H9 (cell line): Measurements from ENCODE around the gene PHKG2. TPM values are rescaled to one million over a fixed set of nuclear protein-coding genes. Genes with fewer than 3 reads are reported as not detected.

Source experiments
- DNase-seq: peaks from one replicate; pipeline ENCODE4 v3.0.0-alpha.2; 2017
- H2AFZ ChIP-seq: one replicate; pipeline ENCODE4 v1.6.1; 2013; ENCODE audit warnings: mild to moderate bottlenecking, low read length, control low read depth, moderate library complexity
- H2AK5ac ChIP-seq: 2 replicates; pipeline ENCODE4 v1.6.1; 2013; ENCODE audit warnings: low read length, control low read depth, mixed read lengths; ENCODE audit not compliant: insufficient read length
- H2BK120ac ChIP-seq: one replicate; pipeline ENCODE4 v1.6.1; 2013; ENCODE audit warnings: low read depth, mild to moderate bottlenecking, low read length, control low read depth, inconsistent platforms; ENCODE audit not compliant: poor library complexity, severe bottlenecking
- H2BK12ac ChIP-seq: 2 replicates; pipeline ENCODE4 v1.6.1; 2013; ENCODE audit warnings: low read length, control low read depth, mixed read lengths, low read depth; ENCODE audit not compliant: insufficient read length
- H2BK15ac ChIP-seq: 2 replicates; pipeline ENCODE4 v1.6.1; 2013; ENCODE audit warnings: low read depth, low read length, control low read depth
- H2BK20ac ChIP-seq: one replicate; pipeline ENCODE4 v1.6.1; 2013; ENCODE audit warnings: low read depth, mild to moderate bottlenecking, low read length, control low read depth, inconsistent platforms; ENCODE audit not compliant: poor library complexity, severe bottlenecking
- H2BK5ac ChIP-seq: 2 replicates; pipeline ENCODE4 v1.6.1; 2013; ENCODE audit warnings: low read length, control low read depth, mixed read lengths; ENCODE audit not compliant: insufficient read length
- H3K14ac ChIP-seq: 2 replicates; pipeline ENCODE4 v1.6.1; 2013; ENCODE audit warnings: low read length, control low read depth; ENCODE audit not compliant: insufficient read depth
- H3K18ac ChIP-seq: 2 replicates; pipeline ENCODE4 v1.6.1; 2013; ENCODE audit warnings: low read depth, mild to moderate bottlenecking, mixed read lengths, low read length, control low read depth; ENCODE audit not compliant: insufficient read length
- H3K23ac ChIP-seq: 2 replicates; pipeline ENCODE4 v1.6.1; 2013; ENCODE audit warnings: low read length, control low read depth, mixed read lengths, low read depth; ENCODE audit not compliant: insufficient read length
- H3K23me2 ChIP-seq: 2 replicates; pipeline ENCODE4 v1.6.1; 2013; ENCODE audit warnings: low read depth, mild to moderate bottlenecking, mixed read lengths, low read length, control low read depth; ENCODE audit not compliant: insufficient read length, poor library complexity, severe bottlenecking
- H3K27ac ChIP-seq: 2 replicates; pipeline ENCODE4 v1.5.1; 2013; ENCODE audit warnings: low read length, control low read depth, mixed read lengths, low read depth; ENCODE audit not compliant: insufficient read length
- H3K27me3 ChIP-seq: 2 replicates; pipeline ENCODE4 v1.6.1; 2013; ENCODE audit warnings: low read length, control low read depth, inconsistent platforms; ENCODE audit not compliant: insufficient read depth
- H3K4ac ChIP-seq: 2 replicates; pipeline ENCODE4 v1.6.1; 2013; ENCODE audit warnings: low read depth, mild to moderate bottlenecking, control low read depth, inconsistent platforms, low read length, moderate library complexity
- H3K4me1 ChIP-seq: 2 replicates; pipeline ENCODE4 v1.6.1; 2013; ENCODE audit warnings: low read length, control low read depth, inconsistent platforms; ENCODE audit not compliant: insufficient read depth
- H3K4me2 ChIP-seq: 2 replicates; pipeline ENCODE4 v1.6.1; 2013; ENCODE audit warnings: low read length, control low read depth, mixed read lengths; ENCODE audit not compliant: insufficient read length, insufficient read depth
- H3K56ac ChIP-seq: 2 replicates; pipeline ENCODE4 v1.6.1; 2013; ENCODE audit warnings: low read depth, mild to moderate bottlenecking, mixed read lengths, low read length, control low read depth; ENCODE audit not compliant: insufficient read length
- H3K79me1 ChIP-seq: 2 replicates; pipeline ENCODE4 v1.6.1; 2013; ENCODE audit warnings: low read depth, mild to moderate bottlenecking, moderate library complexity, low read length, control low read depth, inconsistent platforms; ENCODE audit not compliant: insufficient read depth, poor library complexity, severe bottlenecking
- H3K79me2 ChIP-seq: 2 replicates; pipeline ENCODE4 v1.6.1; 2013; ENCODE audit warnings: low read length, control low read depth, inconsistent platforms; ENCODE audit not compliant: insufficient read depth
- H3K9ac ChIP-seq: 2 replicates; pipeline ENCODE4 v1.6.1; 2013; ENCODE audit warnings: low read length, control low read depth, mixed read lengths; ENCODE audit not compliant: insufficient read length; ENCODE audit errors: extremely low read depth
- H3K9me3 ChIP-seq: one replicate; pipeline ENCODE4 v1.6.1; 2013; ENCODE audit warnings: low read depth, low read length, inconsistent platforms; ENCODE audit not compliant: control insufficient read depth
- H3T11ph ChIP-seq: one replicate; pipeline ENCODE4 v1.6.1; 2013; ENCODE audit warnings: mild to moderate bottlenecking, low read length, control low read depth, inconsistent platforms
- H4K20me1 ChIP-seq: one replicate; pipeline ENCODE4 v1.6.1; 2013; ENCODE audit not compliant: control insufficient read depth, insufficient read length, insufficient read depth
- H4K5ac ChIP-seq: 2 replicates; pipeline ENCODE4 v1.6.1; 2013; ENCODE audit warnings: low read depth, mild to moderate bottlenecking, mixed read lengths, low read length, control low read depth; ENCODE audit not compliant: insufficient read length
- H4K8ac ChIP-seq: replicated peaks from 2 replicates; pipeline ENCODE4 v1.6.1; 2013; ENCODE audit warnings: low read length, control low read depth, mixed read lengths, low read depth; ENCODE audit not compliant: insufficient read length
- H4K91ac ChIP-seq: 2 replicates; pipeline ENCODE4 v1.6.1; 2013; ENCODE audit warnings: low read depth, mild to moderate bottlenecking, moderate library complexity, mixed read lengths, low read length, control low read depth; ENCODE audit not compliant: insufficient read length
- H3K27ac Mint-ChIP-seq, 3 experiments: 2 replicates in 2 of 3; 3 replicates in 1 of 3; pipeline ENCODE4 v1.8.0; 2020 to 2021; ENCODE audit warnings: mixed read lengths in 3 of 3, mild to moderate bottlenecking in 1 of 3, moderate library complexity in 1 of 3
- H3K27me3 Mint-ChIP-seq: 2 replicates; pipeline ENCODE4 v1.8.0; 2021; ENCODE audit warnings: low read depth, mild to moderate bottlenecking, moderate library complexity, mixed read lengths
- H3K36me3 Mint-ChIP-seq, 3 experiments: 2 replicates in 2 of 3; 3 replicates in 1 of 3; pipeline ENCODE4 v1.8.0; 2020 to 2021; ENCODE audit warnings: low read depth in 3 of 3, mixed read lengths in 3 of 3; ENCODE audit not compliant: insufficient read depth in 1 of 3
- H3K4me1 Mint-ChIP-seq, 2 experiments: 2 replicates each; pipeline ENCODE4 v1.8.0; 2020; ENCODE audit warnings: mixed read lengths in 2 of 2
- H3K4me3 Mint-ChIP-seq, 2 experiments: 2 replicates in 1 of 2; 3 replicates in 1 of 2; pipeline ENCODE4 v1.8.0; 2020 to 2021; ENCODE audit warnings: mild to moderate bottlenecking in 2 of 2, mixed read lengths in 2 of 2, moderate library complexity in 1 of 2
- H3K9me3 Mint-ChIP-seq, 2 experiments: 2 replicates in 1 of 2; 3 replicates in 1 of 2; pipeline ENCODE4 v1.8.0; 2020; ENCODE audit warnings: mild to moderate bottlenecking in 2 of 2, mixed read lengths in 2 of 2, moderate library complexity in 1 of 2
- CTCF ChIP-seq: fragments of 200-600 bp; sonication (generic); conservative IDR thresholded peaks from 3 replicates; pipeline ENCODE4 v1.8.0; 2021; ENCODE audit warnings: antibody characterized with exemption, mild to moderate bottlenecking
- WGBS: extraction: QIAGEN DNeasy Blood & Tissue Kit; methylation state at CpG from one replicate; pipeline ENCODE4 v1.1.7; 2013; ENCODE audit warnings: missing lambda C conversion rate, low lambda C conversion rate, mixed read lengths; ENCODE audit not compliant: insufficient read length; ENCODE audit errors: extremely low coverage; 5-methylcytosine and 5-hydroxymethylcytosine counted together
- total RNA-seq: library from RNA; stranded (reverse); gene quantifications from 2 replicates; pipeline ENCODE4 v1.2.1, GENCODE V29; 2021

PHKG2 gene
- total RNA-seq, 1 experiment from 2014 or later = 46.6 TPM

DNA sequence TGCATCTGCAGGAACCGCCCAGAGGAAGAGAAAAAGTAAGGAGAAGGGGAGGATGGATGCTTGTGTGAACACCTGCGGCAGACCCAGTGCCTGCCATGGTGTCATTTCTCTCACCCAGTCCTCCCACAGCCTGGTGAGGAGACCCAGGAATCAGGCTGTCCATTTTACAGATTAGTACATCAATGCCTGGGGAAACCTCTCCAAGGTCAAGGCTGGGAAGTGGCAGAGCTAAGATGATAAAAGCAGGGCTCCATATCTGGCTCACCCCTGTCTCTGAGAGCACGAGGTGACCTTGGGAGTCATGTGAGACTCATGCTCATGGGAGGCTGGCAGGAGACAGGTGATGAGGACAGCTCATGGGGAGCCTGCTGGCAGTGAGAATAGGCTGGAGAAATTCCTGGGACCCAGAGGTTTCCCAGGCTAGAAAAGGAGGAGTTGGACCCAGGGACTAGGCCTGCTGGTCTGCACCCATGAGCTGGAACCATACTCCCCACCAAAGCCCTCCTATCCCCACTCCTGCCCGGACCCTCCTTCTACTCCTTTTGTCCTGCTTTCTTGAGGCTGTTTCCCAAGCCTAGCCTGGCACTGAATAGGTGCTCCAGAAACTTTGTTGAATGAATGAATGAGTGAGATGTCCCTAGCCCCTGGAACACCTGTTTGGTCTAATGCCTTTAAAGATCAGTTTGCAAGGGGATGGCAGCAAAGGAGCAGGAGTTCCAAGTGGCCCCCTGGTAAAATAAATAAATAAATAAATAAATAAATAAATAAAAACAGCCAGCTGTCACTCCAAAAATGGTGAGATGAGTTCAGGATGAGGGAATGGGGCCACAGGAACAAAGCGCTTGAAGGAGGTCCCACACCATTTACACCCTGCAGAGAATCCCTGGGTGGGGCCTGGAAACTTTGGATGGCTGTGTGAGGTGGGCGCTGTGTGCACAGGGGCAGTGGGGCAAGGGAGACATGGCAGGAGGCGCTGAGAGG, 37.2 kb downstream of the PHKG2 start:
- no peak overlapping the region for H3K4ac ChIP-seq
- no peak overlapping the region for H2BK5ac ChIP-seq
- peak overlapping the region; percentile 69 for H3K4me2 ChIP-seq
- no peaks in the 10 kb centered on the region for H3K4me1 ChIP-seq
- no peak overlapping the region for H3K14ac ChIP-seq
- H3K23me2 ChIP-seq = peaks cover 12% of the 10 kb centered on the region
- Mint-ChIP-seq H3K27ac (no peak overlapping the region; a peak in 1 of 7 replicates), H3K9me3 (no peaks in the 10 kb centered on the region), H3K36me3 (peaks cover 14 to 36% (median 26%) of the 10 kb centered on the region in 3 experiments; a peak in 6 of 7 replicates), H3K4me3 (peak overlapping the region; percentile 85 to 91), H3K27me3 (peaks cover 1% of the 10 kb centered on the region), H3K4me1 (peaks cover 12 to 18% of the 10 kb centered on the region in 2 experiments)
- H3K79me2 ChIP-seq = peaks cover 3% of the 10 kb centered on the region; the same call in 1 of the 2 replicates
- no peak overlapping the region for H2BK120ac ChIP-seq
- no peak overlapping the region for H2BK20ac ChIP-seq
- TF ChIP-seq CTCF = no peak
- H2BK12ac ChIP-seq = no peak overlapping the region
- H2AK5ac ChIP-seq = no peak overlapping the region
- no peaks in the 10 kb centered on the region for H3K27me3 ChIP-seq
- DNase-seq = no peak
- H3K27ac ChIP-seq = no peak overlapping the region
- no peak overlapping the region for H3T11ph ChIP-seq
- H3K56ac ChIP-seq = no peak overlapping the region
- no CpG with 5 or more reads among the region's 7 CpGs for WGBS
- H4K91ac ChIP-seq = no peak overlapping the region
- H3K18ac ChIP-seq = no peak overlapping the region
- no peak overlapping the region for H4K8ac ChIP-seq
- peaks cover 5% of the 10 kb centered on the region for H3K79me1 ChIP-seq
- no peak overlapping the region for H4K5ac ChIP-seq
- peaks cover 3% of the 10 kb centered on the region for H4K20me1 ChIP-seq
- no peaks in the 10 kb centered on the region for H3K9me3 ChIP-seq
- peak overlapping the region; percentile 75 for H3K9ac ChIP-seq
- no peak overlapping the region for H3K23ac ChIP-seq
- no peak overlapping the region for H2BK15ac ChIP-seq
- H2AFZ ChIP-seq = no peak overlapping the region
